ENCODE results near the gene SMIM3. TPM values are rescaled to one million over a fixed set of nuclear protein-coding genes. Genes with fewer than 3 reads are reported as not detected.

SMIM3 gene
- total and polyA plus RNA-seq, 10 of the 15 experiments (the other 5 are each of a cell fraction or from before 2014, with no cell fraction given): 1.0 to 14.3 (median 7.7) TPM

DNA sequence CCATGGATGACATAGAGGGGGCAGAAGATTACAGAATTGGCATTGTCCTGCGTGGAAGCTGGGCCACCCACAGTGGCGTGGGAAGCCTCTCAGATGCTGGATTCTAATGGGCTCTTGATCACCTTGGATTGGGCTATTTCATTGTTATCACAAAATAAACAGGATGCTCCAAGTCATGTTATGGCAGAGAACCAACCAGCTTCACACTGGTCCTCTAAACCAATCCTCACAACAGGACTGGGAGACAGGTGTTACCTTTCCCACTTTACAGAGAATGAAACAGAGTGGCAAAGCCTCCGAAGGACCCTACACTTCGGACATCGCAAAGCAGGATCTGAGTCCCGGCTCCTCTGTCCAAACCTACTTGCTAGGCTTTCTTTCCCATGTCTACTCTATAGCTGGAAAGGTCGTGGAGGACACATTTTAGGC, 455 bp upstream of the SMIM3 start:
- WGBS (ENCODE audit: insufficient coverage, insufficient replicate concordance, low lambda C conversion rate, missing lambda C conversion rate): 50% methylated on average over 7 of the region's 7 CpGs
- BruUV-seq (replicated peaks): no TSS peak
- Histone ChIP-seq H3K79me2 (ENCODE audit: control insufficient read depth, insufficient read depth, low read length) (peaks cover 33% of the 10 kb centered on the region), H2AFZ (ENCODE audit: control insufficient read depth, low read depth, low read length) (peak overlapping the region; percentile 94), H3K4me2 (ENCODE audit: control insufficient read depth, insufficient read depth) (peak overlapping the region; percentile 95), H3K36me3 (ENCODE audit: control insufficient read depth in 2 of 2, insufficient read depth in 2 of 2, low read length in 1 of 2) (no peaks in the 10 kb centered on the region), H3K9me3 (replicated peaks; ENCODE audit: control insufficient read depth, insufficient read depth, low read length) (no peaks in the 10 kb centered on the region), H3K4me1 (ENCODE audit: control insufficient read depth, insufficient read depth, low read length) (peaks cover 26% of the 10 kb centered on the region), H4K20me1 (ENCODE audit: control insufficient read depth, insufficient read depth) (no peaks in the 10 kb centered on the region), H3K9ac (ENCODE audit: control insufficient read depth, insufficient read depth, low read length) (peak overlapping the region; percentile 83), H3K4me3 (peak overlapping the region; percentile 77), H3K27me3 (replicated peaks in 1 of 2; ENCODE audit: control insufficient read depth in 2 of 2, insufficient read depth in 2 of 2, low read length in 1 of 2) (no peaks in the 10 kb centered on the region), H3K27ac (ENCODE audit: control insufficient read depth, insufficient read depth) (peak overlapping the region; percentile 78)
- DNase-seq (ENCODE audit: low read depth, low spot score): no peak
- ChIA-PET POLR2A (interaction anchor here (0.5 to 1.3 kb wide), 3 partner anchors 19 to 595 kb away, joined by 3 to 7 read pairs (median 4); partner anchors contain the start of gene DCTN4), RAD21 (ENCODE audit: unreplicated experiment) (interaction anchor here (0.7 to 1.5 kb wide), 2 partner anchors 12 to 78 kb away, joined by 3 to 4 read pairs; no protein-coding TSS in a partner anchor), CTCF (interaction anchor here (0.8 to 1.9 kb wide), 11 partner anchors 9 to 218 kb away, joined by 3 to 8 read pairs (median 4); partner anchors contain the start of genes DCTN4 and IRGM), SMC1A (ENCODE audit: uncharacterized antibody, unreplicated experiment) (interaction anchor here (0.9 to 1.9 kb wide), 3 partner anchors 10 to 122 kb away, joined by 3 to 6 read pairs (median 3); no protein-coding TSS in a partner anchor)
- in situ Hi-C loops (cut with MboI): no loop called here
- TF ChIP-seq BCL3 (IDR thresholded peaks at IDR 0.05; ENCODE audit: borderline replicate concordance, insufficient read depth, low read depth, low read length, poor library complexity, severe bottlenecking) (no peak), RBBP5 (conservative IDR thresholded peaks at IDR 0.05) (no peak), ATF2 (IDR thresholded peaks at IDR 0.05; ENCODE audit: low read length) (no peak), NR2F1 (conservative IDR thresholded peaks at IDR 0.05) (no peak)
- intact Hi-C loops (cut with micrococcal nuclease; ENCODE audit: unreplicated experiment): loop anchor here (2.0 kb wide), 2 partner anchors 77 to 217 kb away; partner anchors contain the start of gene RBM22
- no peak for FAIRE-seq
- ATAC-seq: no peak

All from GM12878 (cell line).